Activated CD4-positive, alpha-beta T cell treated with anti-CD3 and anti-CD28 coated beads, Interleukin-2, amount 10 ng/mL, durations not matched to agents 24 days and 14 days (primary cell): Measurements from ENCODE around the gene IGSF21. TPM values are rescaled to one million over a fixed set of nuclear protein-coding genes. Genes with fewer than 3 reads are reported as not detected.
"Not testable (repeated sequence)": the region's sequence is repeated elsewhere in the genome, so short reads cannot be mapped to it uniquely, and the experiment has no call there.

Experiments used
- DNase-seq: peaks from one replicate; pipeline ENCODE4 v3.0.0; 2022
- H3K27ac Mint-ChIP-seq: one replicate; pipeline ENCODE4 v1.8.0; 2022; ENCODE audit warnings: mild to moderate bottlenecking, mixed read lengths
- H3K27me3 Mint-ChIP-seq: one replicate; pipeline ENCODE4 v1.8.0; 2022; ENCODE audit warnings: mixed read lengths
- H3K36me3 Mint-ChIP-seq: one replicate; pipeline ENCODE4 v1.8.0; 2022; ENCODE audit warnings: low read depth, mild to moderate bottlenecking, mixed read lengths
- H3K4me1 Mint-ChIP-seq: one replicate; pipeline ENCODE4 v1.8.0; 2021; ENCODE audit warnings: mixed read lengths
- H3K4me3 Mint-ChIP-seq: one replicate; pipeline ENCODE4 v1.8.0; 2022; ENCODE audit warnings: mild to moderate bottlenecking, moderate library complexity, mixed read lengths
- H3K9me3 Mint-ChIP-seq: one replicate; pipeline ENCODE4 v1.8.0; 2021; ENCODE audit warnings: mixed read lengths
- intact Hi-C: fragments of 100-400 bp; cut with micrococcal nuclease; formaldehyde crosslinking; loops from one replicate; pipeline ENCODE4 v1.15.1; 2023
- total RNA-seq: library from RNA; stranded (reverse); gene quantifications from 2 replicates; pipeline ENCODE4 v1.2.3, GENCODE V29; 2022

IGSF21 gene
- total RNA-seq, 1 donor from 2014 or later = not detected

- Mint-ChIP-seq H3K9me3 (no peaks in the 10 kb centered on the region), H3K36me3 (no peaks in the 10 kb centered on the region), H3K4me3 (no peak overlapping the region), H3K4me1 (no peaks in the 10 kb centered on the region), H3K27me3 (no peaks in the 10 kb centered on the region), H3K27ac (no peak overlapping the region)
- DNase-seq = no peak
- intact Hi-C loops = no loop called here
Measured at GRCh38 chr1:18149027-18149641, 41.5 kb downstream of the IGSF21 start.

GRCh38 chr1:18151436-18152122 is 44.0 kb downstream of the IGSF21 start:
- Mint-ChIP-seq H3K4me3 (no peak overlapping the region), H3K27ac (no peak overlapping the region), H3K4me1 (no peaks in the 10 kb centered on the region), H3K27me3 (no peaks in the 10 kb centered on the region), H3K9me3 (no peaks in the 10 kb centered on the region), H3K36me3 (no peaks in the 10 kb centered on the region)
- no peak for DNase-seq
- intact Hi-C loops = no loop called here

- H3K9me3 Mint-ChIP-seq = no peaks in the 10 kb centered on the region
- H3K36me3 Mint-ChIP-seq = no peaks in the 10 kb centered on the region
Measured at GRCh38 chr1:18154430-18155194, 47.0 kb downstream of the IGSF21 start.

GRCh38 chr1:18155881-18156385 is 48.3 kb downstream of the IGSF21 start:
- intact Hi-C loops = no loop called here
- no peak overlapping the region for H3K4me3 Mint-ChIP-seq
- H3K9me3 Mint-ChIP-seq = no peaks in the 10 kb centered on the region

More at GRCh38 chr1:18154430-18155194, 47.0 kb downstream of the IGSF21 start:
- intact Hi-C loops = no loop called here
- H3K27ac Mint-ChIP-seq = no peak overlapping the region
- H3K27me3 Mint-ChIP-seq = no peaks in the 10 kb centered on the region
- DNase-seq = no peak
- no peaks in the 10 kb centered on the region for H3K4me1 Mint-ChIP-seq
- H3K4me3 Mint-ChIP-seq = no peak overlapping the region

GRCh38 chr1:18157352-18157751 is 49.8 kb downstream of the IGSF21 start:
- no peak for DNase-seq
- no peaks in the 10 kb centered on the region for H3K4me1 Mint-ChIP-seq
- intact Hi-C loops = no loop called here
- H3K9me3 Mint-ChIP-seq = no peaks in the 10 kb centered on the region
- no peaks in the 10 kb centered on the region for H3K27me3 Mint-ChIP-seq
- H3K36me3 Mint-ChIP-seq = no peaks in the 10 kb centered on the region
- H3K4me3 Mint-ChIP-seq = no peak overlapping the region
- no peak overlapping the region for H3K27ac Mint-ChIP-seq

More at GRCh38 chr1:18155881-18156385, 48.3 kb downstream of the IGSF21 start:
- no peak overlapping the region for H3K27ac Mint-ChIP-seq
- no peaks in the 10 kb centered on the region for H3K27me3 Mint-ChIP-seq
- no peak for DNase-seq
- H3K4me1 Mint-ChIP-seq = no peaks in the 10 kb centered on the region
- no peaks in the 10 kb centered on the region for H3K36me3 Mint-ChIP-seq

- Mint-ChIP-seq H3K4me3 (no peak overlapping the region), H3K36me3 (no peaks in the 10 kb centered on the region), H3K9me3 (no peaks in the 10 kb centered on the region), H3K27me3 (no peaks in the 10 kb centered on the region), H3K4me1 (no peaks in the 10 kb centered on the region), H3K27ac (no peak overlapping the region)
- intact Hi-C loops = no loop called here
- no peak for DNase-seq
Measured at GRCh38 chr1:18157968-18158367, 50.4 kb downstream of the IGSF21 start.

- no peak overlapping the region for H3K27ac Mint-ChIP-seq
- no peaks in the 10 kb centered on the region for H3K4me1 Mint-ChIP-seq
- H3K27me3 Mint-ChIP-seq = no peaks in the 10 kb centered on the region
- DNase-seq = no peak
- intact Hi-C loops = no loop called here
- no peak overlapping the region for H3K4me3 Mint-ChIP-seq
- no peaks in the 10 kb centered on the region for H3K36me3 Mint-ChIP-seq
- no peaks in the 10 kb centered on the region for H3K9me3 Mint-ChIP-seq
Measured at GRCh38 chr1:18158714-18159113, 51.1 kb downstream of the IGSF21 start.

GRCh38 chr1:18160290-18160942 is 52.8 kb downstream of the IGSF21 start:
- Mint-ChIP-seq H3K4me1 (no peaks in the 10 kb centered on the region), H3K36me3 (no peaks in the 10 kb centered on the region), H3K27ac (no peak overlapping the region), H3K27me3 (no peaks in the 10 kb centered on the region), H3K4me3 (no peak overlapping the region), H3K9me3 (no peaks in the 10 kb centered on the region)
- intact Hi-C loops = no loop called here
- no peak for DNase-seq

- H3K4me1 Mint-ChIP-seq = no peaks in the 10 kb centered on the region
- intact Hi-C loops = no loop called here
- H3K4me3 Mint-ChIP-seq = no peak overlapping the region
- H3K27me3 Mint-ChIP-seq = no peaks in the 10 kb centered on the region
- DNase-seq = no peak
- no peaks in the 10 kb centered on the region for H3K9me3 Mint-ChIP-seq
- H3K36me3 Mint-ChIP-seq = no peaks in the 10 kb centered on the region
- no peak overlapping the region for H3K27ac Mint-ChIP-seq
Measured at GRCh38 chr1:18161690-18162089, 54.1 kb downstream of the IGSF21 start.

GRCh38 chr1:18165640-18166039 is 58.0 kb downstream of the IGSF21 start:
- intact Hi-C loops, H3K4me1 Mint-ChIP-seq, H3K36me3 Mint-ChIP-seq, H3K27me3 Mint-ChIP-seq, H3K9me3 Mint-ChIP-seq, H3K4me3 Mint-ChIP-seq, H3K27ac Mint-ChIP-seq, DNase-seq: not testable (repeated sequence)

- intact Hi-C loops = no loop called here
- H3K4me3 Mint-ChIP-seq = no peak overlapping the region
- no peak for DNase-seq
- no peak overlapping the region for H3K27ac Mint-ChIP-seq
- H3K4me1 Mint-ChIP-seq = no peaks in the 10 kb centered on the region
- H3K36me3 Mint-ChIP-seq = no peaks in the 10 kb centered on the region
- H3K27me3 Mint-ChIP-seq = no peaks in the 10 kb centered on the region
- no peaks in the 10 kb centered on the region for H3K9me3 Mint-ChIP-seq
Measured at GRCh38 chr1:18166341-18166740, 58.7 kb downstream of the IGSF21 start.

- H3K4me3 Mint-ChIP-seq = no peak overlapping the region
- H3K27me3 Mint-ChIP-seq = no peaks in the 10 kb centered on the region
- no peak for DNase-seq
- no peaks in the 10 kb centered on the region for H3K9me3 Mint-ChIP-seq
- H3K27ac Mint-ChIP-seq = no peak overlapping the region
- no peaks in the 10 kb centered on the region for H3K36me3 Mint-ChIP-seq
- intact Hi-C loops = no loop called here
- no peaks in the 10 kb centered on the region for H3K4me1 Mint-ChIP-seq
Measured at GRCh38 chr1:18166929-18167328, 59.3 kb downstream of the IGSF21 start.

GRCh38 chr1:18170444-18170843 is 62.8 kb downstream of the IGSF21 start:
- no peaks in the 10 kb centered on the region for H3K36me3 Mint-ChIP-seq
- no peak overlapping the region for H3K27ac Mint-ChIP-seq
- H3K4me3 Mint-ChIP-seq = no peak overlapping the region
- no peaks in the 10 kb centered on the region for H3K9me3 Mint-ChIP-seq
- no peaks in the 10 kb centered on the region for H3K4me1 Mint-ChIP-seq
- H3K27me3 Mint-ChIP-seq = no peaks in the 10 kb centered on the region
- DNase-seq = no peak
- intact Hi-C loops = no loop called here

- H3K9me3 Mint-ChIP-seq = no peaks in the 10 kb centered on the region
- no peaks in the 10 kb centered on the region for H3K36me3 Mint-ChIP-seq
- DNase-seq = no peak
- H3K27ac Mint-ChIP-seq = no peak overlapping the region
- intact Hi-C loops = no loop called here
- no peaks in the 10 kb centered on the region for H3K4me1 Mint-ChIP-seq
- no peak overlapping the region for H3K4me3 Mint-ChIP-seq
- H3K27me3 Mint-ChIP-seq = peaks cover 10% of the 10 kb centered on the region
Measured at GRCh38 chr1:18174037-18174436, 66.4 kb downstream of the IGSF21 start.
